ENCODE results near the gene ZNF133.
"Not testable (repeated sequence)": the region's sequence is repeated elsewhere in the genome, so short reads cannot be mapped to it uniquely, and the experiment has no call there.

The ZNF133 gene

DNA sequence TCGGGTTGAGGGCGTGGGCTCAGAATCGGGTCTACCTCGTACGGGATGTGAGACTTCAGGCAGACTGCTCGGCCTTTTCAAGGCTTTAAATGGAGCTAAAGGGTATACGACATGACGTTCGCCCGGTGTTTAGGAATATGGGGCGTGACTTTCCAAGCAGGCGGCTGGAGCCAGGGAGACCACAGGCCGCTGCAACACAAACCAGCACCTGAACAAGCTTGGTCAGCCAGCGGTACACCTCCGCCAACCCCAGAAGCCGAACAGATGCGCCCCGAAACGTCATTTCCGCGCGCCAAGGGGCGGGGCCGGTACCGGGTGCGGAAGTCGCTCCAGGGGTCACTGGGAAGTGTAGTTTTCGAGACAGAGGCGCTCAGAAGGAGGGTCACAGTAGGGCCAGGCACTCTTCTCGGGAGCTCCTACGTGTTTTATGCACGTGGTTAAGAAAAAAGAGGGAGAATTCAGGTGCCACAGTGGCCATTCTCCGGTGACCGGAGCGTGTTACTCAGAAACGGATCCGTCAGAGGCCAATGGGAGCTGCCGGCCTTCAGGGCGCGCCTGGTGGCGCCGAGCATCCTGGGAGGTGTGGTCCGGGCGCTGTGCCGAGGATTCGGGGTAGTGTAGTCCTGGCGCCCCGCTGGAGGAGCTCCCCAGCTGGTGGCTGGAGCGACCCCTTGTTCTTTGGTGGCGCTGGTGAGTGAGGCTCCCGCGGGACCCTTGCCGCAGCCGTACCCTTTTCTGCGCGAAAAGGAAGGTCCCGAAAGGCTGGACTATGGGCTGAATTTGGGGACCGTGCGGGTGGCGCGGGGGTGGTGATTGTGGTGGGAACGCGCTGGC, at the start of gene ZNF133:
Gene ZNF133, plus strand, starts transcription at position 613 of the 834 bp plus-strand sequence. CDS start 17,160 bp downstream, outside the sequence.
- DNase-seq: peak; percentile 92 to 99

DNA sequence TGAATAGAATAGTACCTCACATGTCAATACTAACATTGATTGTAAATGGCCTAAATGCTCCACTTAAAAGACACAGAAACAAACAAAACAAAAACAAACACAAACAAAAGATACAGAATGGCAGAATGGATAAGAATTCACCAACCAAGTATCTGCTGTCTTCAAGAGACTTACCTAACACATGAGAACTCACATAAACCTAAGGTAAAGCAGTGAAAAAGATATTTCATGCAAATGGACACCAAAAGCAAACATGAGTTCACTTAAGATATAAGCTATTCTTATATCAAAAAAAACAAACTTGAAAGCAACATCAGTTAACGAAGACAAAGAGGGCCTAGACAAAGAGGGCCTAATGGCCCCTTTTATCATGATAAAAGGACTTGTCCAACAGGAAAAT, 47.3 kb upstream of the ZNF133 start:
- no peak for DNase-seq

DNA sequence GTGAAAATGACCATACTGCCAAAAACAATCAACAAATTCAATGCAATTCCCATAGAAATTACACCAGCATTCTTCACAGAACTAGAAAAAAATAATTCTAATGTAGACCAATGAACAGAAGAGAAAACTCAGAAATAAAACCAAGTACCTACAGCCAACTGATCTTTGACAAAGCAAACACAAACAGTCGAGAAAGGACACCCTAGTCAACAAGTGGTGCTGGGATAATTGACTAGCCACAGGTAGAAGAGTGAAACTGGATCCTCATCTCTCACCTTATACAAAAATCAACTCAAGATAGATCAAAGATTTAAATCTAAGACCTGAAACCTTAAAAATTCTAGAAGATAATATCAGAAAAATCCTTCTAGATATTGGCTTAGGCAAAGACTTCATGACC, 44.5 kb upstream of the ZNF133 start:
- no peak for DNase-seq

DNA sequence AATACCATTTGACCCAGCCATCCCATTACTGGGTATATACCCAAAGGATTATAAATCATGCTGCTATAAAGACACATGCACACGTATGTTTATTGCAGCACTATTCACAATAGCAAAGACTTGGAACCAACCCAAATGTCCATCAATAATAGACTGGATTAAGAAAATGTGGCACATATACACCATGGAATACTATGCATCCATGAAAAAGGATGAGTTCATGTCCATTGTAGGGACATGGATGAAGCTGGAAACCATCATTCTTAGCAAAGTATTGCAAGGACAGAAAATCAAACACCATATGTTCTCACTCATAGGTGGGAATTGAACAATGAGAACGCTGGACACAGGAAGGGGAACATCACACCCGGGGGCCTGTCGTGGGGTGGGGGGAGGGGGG, 39.8 kb upstream of the ZNF133 start:
- not testable (repeated sequence) for DNase-seq

DNA sequence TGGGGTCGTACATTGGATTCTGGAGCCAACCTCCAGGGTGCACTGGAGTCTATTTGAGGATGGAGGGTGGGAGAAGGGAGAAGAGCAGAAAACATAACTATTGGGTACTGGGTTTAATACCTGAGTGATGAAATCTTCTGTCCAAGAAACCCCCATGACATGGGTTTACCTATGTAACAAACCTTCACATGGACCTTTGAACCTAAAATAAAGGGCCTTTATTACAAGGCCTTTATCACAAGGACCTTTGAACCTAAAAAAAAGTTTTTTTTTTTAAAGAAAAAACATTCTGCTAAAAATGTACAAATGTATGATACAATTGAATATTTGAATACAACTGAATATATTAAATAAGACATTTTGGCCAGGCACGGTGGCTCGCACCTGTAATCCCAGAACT, 38.1 kb upstream of the ZNF133 start:
- DNase-seq: no peak

DNA sequence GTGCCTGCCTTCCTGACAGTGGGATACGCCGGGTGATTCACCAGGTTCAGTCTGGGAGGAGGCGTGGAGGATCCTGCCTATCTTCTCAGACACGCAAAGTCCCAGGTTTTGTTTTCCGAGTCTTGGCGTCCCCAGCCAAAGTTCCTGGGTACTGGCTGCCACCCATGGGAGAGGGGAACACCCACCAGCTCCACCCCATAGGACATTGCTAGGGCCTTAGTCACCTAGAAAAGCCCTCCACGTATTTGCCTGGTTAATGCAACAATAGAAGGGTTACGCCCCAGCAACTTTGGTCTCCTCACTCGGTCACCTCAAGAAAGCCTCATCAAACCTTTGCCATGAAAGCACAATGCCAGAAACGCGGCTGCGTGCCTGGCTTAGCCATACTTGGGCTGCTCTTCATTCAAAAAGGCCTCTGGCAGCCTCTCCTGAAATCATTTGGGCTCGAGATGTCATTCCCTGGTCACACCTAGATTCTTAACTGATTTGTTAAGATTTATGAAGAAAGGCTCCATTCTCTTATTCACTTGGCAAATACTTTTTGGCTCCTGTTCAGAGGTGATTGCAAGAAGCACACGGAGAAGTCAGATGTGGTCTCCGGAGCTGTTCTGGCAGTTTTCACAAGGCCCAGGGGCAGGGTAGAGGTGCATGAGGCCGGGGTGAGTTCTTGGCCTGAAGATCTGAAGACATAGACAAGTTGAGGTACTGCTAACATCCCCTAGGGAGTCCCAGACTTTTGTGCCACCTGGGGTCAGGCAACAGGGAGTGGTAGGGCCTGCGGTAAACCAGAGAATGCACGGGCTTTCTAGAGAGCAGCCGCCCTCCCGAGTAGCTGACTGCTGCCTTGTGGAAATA, 35.5 kb upstream of the ZNF133 start:
- no peak for DNase-seq

GRCh38 chr20:18254615-18255014, 33.7 kb upstream of the ZNF133 start:
- no peak for DNase-seq

GRCh38 chr20:18255526-18255925, 32.8 kb upstream of the ZNF133 start:
- DNase-seq: no peak

GRCh38 chr20:18256440-18257090, 31.8 kb upstream of the ZNF133 start:
- no peak for DNase-seq

- no peak for DNase-seq
These were observed 30.0 kb upstream of the ZNF133 start for GRCh38 chr20:18258126-18258860.

GRCh38 chr20:18259730-18260129, 28.6 kb upstream of the ZNF133 start:
- no peak for DNase-seq

DNA sequence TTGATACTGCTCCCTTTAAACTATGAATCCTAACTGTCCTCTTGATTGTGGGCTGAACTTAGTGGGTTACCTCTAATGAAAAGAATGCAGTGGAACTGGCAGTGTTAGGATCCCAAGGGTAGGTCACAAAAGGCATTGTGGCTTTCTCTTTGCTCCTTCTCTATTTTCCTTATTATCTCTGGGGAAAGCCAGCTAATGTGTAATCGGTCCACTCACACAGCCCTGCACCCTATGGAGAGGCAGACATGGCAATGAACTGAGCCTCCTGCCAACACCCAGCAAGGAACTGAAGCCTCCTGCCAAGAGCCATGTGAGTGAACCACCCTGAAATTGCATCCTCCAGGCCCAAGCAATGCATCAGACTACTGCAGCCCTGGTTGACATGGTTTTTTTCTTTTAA, 24.6 kb upstream of the ZNF133 start:
- DNase-seq: no peak

DNA sequence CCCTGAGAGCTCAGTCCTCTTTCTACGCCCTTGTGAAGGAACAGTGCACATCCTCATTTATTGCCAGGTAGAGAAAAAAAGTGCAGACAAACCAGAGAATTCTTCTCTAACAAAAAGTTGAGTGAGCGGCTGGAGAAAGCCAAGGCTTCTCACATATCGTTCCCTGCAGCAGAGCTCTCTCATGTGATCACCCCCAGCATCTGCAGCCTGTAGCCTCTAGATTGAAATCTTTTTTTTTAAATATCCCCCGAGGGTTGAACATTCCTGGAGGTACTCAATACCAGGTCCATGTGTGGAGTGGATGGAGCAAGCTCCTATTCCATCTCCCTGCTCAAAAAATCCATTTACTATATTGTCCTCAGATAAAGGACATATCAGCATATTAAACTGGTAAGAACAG, 22.9 kb upstream of the ZNF133 start:
- no peak for DNase-seq

- DNase-seq: no peak
These were observed 22.0 kb upstream of the ZNF133 start for GRCh38 chr20:18266282-18266681.

DNA sequence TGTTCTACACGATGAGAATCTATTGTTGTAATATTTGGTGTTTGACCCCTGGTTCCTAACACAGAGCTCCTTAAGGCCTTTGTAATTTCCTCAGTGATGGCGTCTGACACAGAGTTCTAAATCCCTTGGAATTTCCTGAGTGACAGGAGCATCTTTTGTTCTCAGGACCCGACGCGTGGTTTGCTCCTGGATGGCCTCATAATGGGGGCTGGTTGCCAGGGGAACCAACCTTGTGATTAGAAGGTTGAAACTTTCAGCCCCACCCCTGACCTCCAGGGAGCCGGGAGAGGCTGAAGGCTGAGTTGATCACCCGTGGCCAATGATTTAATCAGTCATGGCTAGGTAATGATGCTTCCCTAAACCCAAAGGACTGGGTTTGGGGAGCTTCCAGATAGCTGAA, 20.5 kb upstream of the ZNF133 start:
- no peak for DNase-seq

GRCh38 chr20:18271160-18271559, 17.2 kb upstream of the ZNF133 start:
- DNase-seq: no peak

GRCh38 chr20:18272451-18272850, 15.9 kb upstream of the ZNF133 start:
- no peak for DNase-seq

DNA sequence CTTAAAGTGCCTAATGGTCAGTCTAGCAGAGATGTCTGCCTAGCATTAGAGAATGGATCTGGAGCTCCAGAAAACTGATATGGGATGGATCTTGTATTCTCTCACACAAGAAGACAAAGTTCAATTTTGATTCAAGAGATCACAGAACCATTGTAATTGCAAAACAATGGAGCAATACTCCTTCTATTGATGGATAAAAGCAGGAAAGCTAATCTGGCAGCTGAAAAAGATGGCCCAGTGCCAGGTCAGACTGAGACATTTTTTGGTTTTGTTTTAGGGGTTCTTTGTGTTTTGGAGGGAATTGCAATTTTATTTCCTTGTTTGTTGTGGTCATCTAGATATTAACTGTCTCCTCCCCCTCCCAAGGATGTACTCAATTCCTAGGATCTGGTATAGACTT, 14.6 kb upstream of the ZNF133 start:
- DNase-seq: no peak

- not testable (repeated sequence) for DNase-seq
These were observed 12.4 kb upstream of the ZNF133 start for GRCh38 chr20:18275960-18276359.

DNA sequence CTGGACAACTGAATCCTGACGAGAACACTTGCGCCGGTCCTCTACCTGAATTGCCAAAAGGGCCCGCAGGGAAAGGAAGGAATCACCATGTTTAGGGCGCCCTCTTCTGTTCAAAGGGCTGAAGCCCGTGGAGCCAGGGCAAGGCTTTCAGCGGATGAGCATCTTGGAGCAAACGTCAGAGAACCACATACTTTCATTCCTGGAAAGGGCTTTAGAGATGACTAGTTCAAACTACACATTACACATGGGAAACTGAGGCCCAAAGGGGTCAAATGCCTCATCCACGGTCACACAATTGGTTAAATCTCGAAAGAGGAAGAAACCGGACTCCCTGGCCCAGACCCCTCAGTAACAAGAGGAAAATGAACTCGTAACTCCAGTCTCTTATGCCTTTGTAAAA, 11.5 kb upstream of the ZNF133 start:
- DNase-seq: peak; percentile 1 to 45

DNA sequence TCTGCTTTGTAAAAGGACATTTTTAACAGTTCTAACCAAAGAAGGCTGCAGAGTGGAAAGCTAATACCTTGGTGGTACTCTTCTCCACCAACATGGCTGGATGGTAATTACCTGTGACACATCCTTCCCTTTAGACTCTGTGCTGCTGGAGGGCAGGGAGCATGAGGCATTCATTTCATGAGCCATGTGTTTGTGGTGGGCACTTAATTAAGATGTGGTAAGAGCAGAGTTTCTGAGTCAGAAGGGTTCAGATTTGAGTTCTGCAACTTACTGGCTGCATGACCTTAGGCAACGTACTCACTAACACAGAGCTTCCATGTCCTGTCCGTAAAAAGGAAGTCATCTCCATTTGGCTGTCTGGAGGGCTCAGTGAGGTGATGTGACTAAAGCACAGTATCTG, 9.1 kb upstream of the ZNF133 start:
- DNase-seq: no peak

DNA sequence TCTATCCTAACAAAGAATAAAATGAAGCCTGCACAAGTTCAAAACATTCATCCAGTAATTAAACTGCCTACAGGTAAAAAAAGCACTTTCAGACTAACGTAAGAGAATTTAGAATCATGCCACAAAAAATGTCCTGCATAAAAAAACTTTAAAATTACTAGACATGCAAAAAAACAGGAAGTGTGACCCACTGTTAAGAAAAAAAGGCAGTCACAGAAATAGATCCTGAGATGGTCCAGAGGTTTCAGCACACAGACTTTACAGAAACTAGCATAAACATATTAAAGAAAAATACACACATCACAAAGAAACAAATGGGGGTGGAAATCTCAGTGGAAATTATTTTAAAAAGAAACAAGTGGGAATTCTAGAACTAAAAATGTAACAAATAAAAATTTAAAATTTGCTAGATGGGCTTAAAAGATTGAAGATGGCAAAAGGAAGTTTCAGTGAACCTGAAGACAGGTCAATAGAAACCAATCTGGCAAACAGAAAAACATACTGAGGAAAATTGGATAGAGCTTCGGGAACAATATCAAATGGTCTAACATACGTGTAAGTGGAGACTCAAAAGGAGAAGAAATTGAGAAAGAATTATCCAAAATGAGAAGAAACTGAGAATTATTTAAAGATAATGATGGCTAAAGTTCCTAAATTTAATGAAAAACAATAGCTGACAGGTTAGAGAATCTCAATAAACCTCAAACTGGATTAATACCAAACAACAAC, 3.4 kb upstream of the ZNF133 start:
- DNase-seq: no peak
